Measurements from ENCODE around the gene FHAD1.

DNA sequence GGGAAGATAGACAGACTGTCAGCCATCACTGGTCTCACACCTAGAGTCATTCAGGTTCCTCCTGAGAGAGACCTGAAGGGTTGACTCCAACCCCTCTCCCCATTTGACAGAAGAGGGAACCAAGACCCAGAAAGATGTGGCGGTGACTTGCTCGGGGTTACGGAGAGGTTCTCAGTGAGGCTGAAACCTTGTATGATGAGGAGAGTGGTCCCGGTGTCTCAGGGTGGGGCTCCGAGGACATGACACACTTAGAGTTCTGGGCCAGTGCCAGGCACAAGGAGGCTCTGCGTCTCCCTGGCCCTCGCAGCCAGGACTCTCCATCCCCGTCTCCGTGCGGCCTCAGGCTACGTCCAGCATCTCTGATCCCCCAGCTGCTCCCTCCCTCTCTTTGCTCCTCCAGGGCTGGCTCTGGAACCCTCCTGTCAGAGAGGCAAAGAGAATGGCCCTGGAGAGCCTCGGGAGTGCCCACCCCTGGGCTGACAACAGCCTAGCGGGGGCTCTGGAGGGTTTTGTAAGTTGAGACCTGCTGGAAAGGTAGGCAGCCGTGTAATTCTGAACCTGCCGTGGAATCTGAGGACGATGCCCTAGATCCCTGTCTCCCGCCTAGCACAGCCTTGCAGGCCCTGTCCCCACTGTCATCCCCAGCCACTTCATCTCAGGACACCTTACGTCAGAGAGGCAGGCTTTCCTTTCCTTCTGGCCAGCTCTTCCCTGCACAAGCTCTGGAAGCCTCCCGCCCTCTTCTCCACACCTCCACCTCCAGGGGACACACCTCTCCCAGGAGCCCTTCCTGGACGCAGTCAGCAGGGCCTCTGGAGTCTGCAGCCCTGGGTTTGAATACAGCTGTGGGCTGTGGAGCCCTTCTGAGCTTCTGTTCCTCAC is 166.8 kb downstream of the FHAD1 start:
- TF ChIP-seq EZH2 (IDR thresholded peaks at IDR 0.05; ENCODE audit: borderline replicate concordance, low read depth, low read length, poor library complexity, severe bottlenecking), result no peak
- TF ChIP-seq, protein P1, sequence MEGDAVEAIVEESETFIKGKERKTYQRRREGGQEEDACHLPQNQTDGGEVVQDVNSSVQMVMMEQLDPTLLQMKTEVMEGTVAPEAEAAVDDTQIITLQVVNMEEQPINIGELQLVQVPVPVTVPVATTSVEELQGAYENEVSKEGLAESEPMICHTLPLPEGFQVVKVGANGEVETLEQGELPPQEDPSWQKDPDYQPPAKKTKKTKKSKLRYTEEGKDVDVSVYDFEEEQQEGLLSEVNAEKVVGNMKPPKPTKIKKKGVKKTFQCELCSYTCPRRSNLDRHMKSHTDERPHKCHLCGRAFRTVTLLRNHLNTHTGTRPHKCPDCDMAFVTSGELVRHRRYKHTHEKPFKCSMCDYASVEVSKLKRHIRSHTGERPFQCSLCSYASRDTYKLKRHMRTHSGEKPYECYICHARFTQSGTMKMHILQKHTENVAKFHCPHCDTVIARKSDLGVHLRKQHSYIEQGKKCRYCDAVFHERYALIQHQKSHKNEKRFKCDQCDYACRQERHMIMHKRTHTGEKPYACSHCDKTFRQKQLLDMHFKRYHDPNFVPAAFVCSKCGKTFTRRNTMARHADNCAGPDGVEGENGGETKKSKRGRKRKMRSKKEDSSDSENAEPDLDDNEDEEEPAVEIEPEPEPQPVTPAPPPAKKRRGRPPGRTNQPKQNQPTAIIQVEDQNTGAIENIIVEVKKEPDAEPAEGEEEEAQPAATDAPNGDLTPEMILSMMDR (conservative IDR thresholded peaks at IDR 0.05; ENCODE audit: low read depth, low read length), result no peak
